B cell (primary cell): ENCODE data around the gene BEST1. TPM values are rescaled to one million over a fixed set of nuclear protein-coding genes. Genes with fewer than 3 reads are reported as not detected.
A peak's percentile ranks its signal among the peaks of the same experiment; 100 is the strongest.
"Not testable (repeated sequence)": the region's sequence is repeated elsewhere in the genome, so short reads cannot be mapped to it uniquely, and the experiment has no call there.

ENCODE experiments used
- ATAC-seq: fragments of 200-7000 bp; cut with Tn5 transposase; one replicate; pipeline ENCODE4 v1.10.0; 2021; ENCODE audit warnings: low read depth, mild to moderate bottlenecking, moderate number of reproducible peaks, moderate library complexity
- CTCF ChIA-PET: fragments of 350-600 bp; sonication (Branson Sonifier 250); formaldehyde crosslinking; loops from one replicate; lab custom pipeline; 2021; ENCODE audit warnings: antibody characterized with exemption, inconsistent platforms; lab: Charles Lee
- POLR2A ChIA-PET: fragments of 350-600 bp; sonication (Branson Sonifier 250); formaldehyde crosslinking; loops from one replicate; lab custom pipeline; 2021; ENCODE audit warnings: antibody characterized with exemption; lab: Charles Lee
- DNase-seq: peaks from one replicate; pipeline ENCODE4 v3.0.0; 2013
- H2AFZ ChIP-seq: 2 replicates; pipeline ENCODE4 v1.6.1; 2012; ENCODE audit warnings: mild to moderate bottlenecking, low read depth, low read length; ENCODE audit not compliant: insufficient read depth, poor library complexity, severe bottlenecking
- H3K27ac ChIP-seq, 2 donors: 1 replicate in 1 of 2; 2 replicates in 1 of 2; pipeline ENCODE4 v1.5.1; 2012 to 2013; ENCODE audit warnings: low read length in 2 of 2, mild to moderate bottlenecking in 2 of 2, moderate library complexity in 1 of 2
- H3K27me3 ChIP-seq, 4 experiments: fragments of 200-600 bp in 1 of 4; sonication (generic) in 1 of 4; replicated peaks in 1 of 4; 1 replicate in 2 of 4; 2 replicates in 2 of 4; pipeline versions ENCODE4 v1.6.1 to v1.7.0; 2013 to 2016; ENCODE audit warnings: low read length in 3 of 4, mild to moderate bottlenecking in 2 of 4, mixed read lengths in 1 of 4, moderate library complexity in 1 of 4; ENCODE audit not compliant: insufficient read depth in 4 of 4, control insufficient read depth in 3 of 4; ENCODE audit errors: control extremely low read depth in 1 of 4
- H3K36me3 ChIP-seq, 2 experiments: replicated peaks in 1 of 2; 1 replicate in 1 of 2; 2 replicates in 1 of 2; pipeline versions ENCODE4 v1.6.1 to v1.7.1; 2013; ENCODE audit warnings: low read length in 1 of 2; ENCODE audit not compliant: insufficient read depth in 2 of 2, control insufficient read depth in 1 of 2; ENCODE audit errors: control extremely low read depth in 1 of 2, extremely low read depth in 1 of 2
- H3K4me1 ChIP-seq, 2 donors: fragments of 200-600 bp in 1 of 2; sonication (generic) in 1 of 2; 1 replicate in 1 of 2; 2 replicates in 1 of 2; pipeline versions ENCODE4 v1.5.1 to v1.6.1; 2013 to 2017; ENCODE audit warnings: low read length in 2 of 2; ENCODE audit not compliant: control insufficient read depth in 2 of 2, insufficient read depth in 2 of 2
- H3K4me2 ChIP-seq: replicated peaks from 2 replicates; pipeline ENCODE3; 2012; ENCODE audit warnings: mild to moderate bottlenecking, low read depth, low read length; ENCODE audit not compliant: poor library complexity, severe bottlenecking
- H3K4me3 ChIP-seq, 5 experiments: fragments of 200-600 bp in 1 of 5; sonication (generic) in 1 of 5; 1 replicate in 3 of 5; 2 replicates in 2 of 5; pipeline versions ENCODE4 v1.5.1 to v1.7.0; 2011 to 2016; ENCODE audit warnings: low read length in 4 of 5, mild to moderate bottlenecking in 4 of 5, low read depth in 2 of 5, control low read depth in 1 of 5, moderate library complexity in 1 of 5; ENCODE audit not compliant: insufficient read depth in 1 of 5; ENCODE audit errors: control extremely low read depth in 1 of 5, extremely low read depth in 1 of 5
- H3K79me2 ChIP-seq: fragments of 200-600 bp; sonication (generic); one replicate; pipeline ENCODE4 v1.6.0; 2016; ENCODE audit warnings: low read length; ENCODE audit not compliant: control insufficient read depth, insufficient read depth
- H3K9ac ChIP-seq: fragments of 200-600 bp; sonication (generic); 2 replicates; pipeline ENCODE4 v1.6.1; 2017; ENCODE audit warnings: mild to moderate bottlenecking, low read length, moderate library complexity
- H3K9me3 ChIP-seq, 3 donors: one replicate each; pipeline versions ENCODE4 v1.6.1 to v1.7.1; 2013; ENCODE audit warnings: low read length in 2 of 3; ENCODE audit not compliant: control insufficient read depth in 2 of 3, insufficient read depth in 1 of 3; ENCODE audit errors: control extremely low read depth in 1 of 3
- H4K20me1 ChIP-seq: 2 replicates; pipeline ENCODE4 v1.6.0; 2012; ENCODE audit warnings: mild to moderate bottlenecking, low read length; ENCODE audit not compliant: insufficient read depth, control insufficient read depth, poor library complexity, severe bottlenecking
- H3K27ac Mint-ChIP-seq: one replicate; pipeline ENCODE4 v1.8.0; 2021; ENCODE audit warnings: mixed read lengths
- H3K27me3 Mint-ChIP-seq: one replicate; pipeline ENCODE4 v1.8.0; 2021; ENCODE audit warnings: mixed read lengths
- H3K4me1 Mint-ChIP-seq: one replicate; pipeline ENCODE4 v1.8.0; 2021; ENCODE audit warnings: mixed read lengths
- H3K4me3 Mint-ChIP-seq: one replicate; pipeline ENCODE4 v1.8.0; 2021; ENCODE audit warnings: mixed read lengths
- H3K9me3 Mint-ChIP-seq: one replicate; pipeline ENCODE4 v1.8.0; 2022; ENCODE audit warnings: mixed read lengths; ENCODE audit not compliant: insufficient read depth
- EZH2 ChIP-seq: IDR thresholded peaks from 2 replicates; pipeline ENCODE4 v1.6.1; 2012; ENCODE audit warnings: borderline replicate concordance, low read depth, mild to moderate bottlenecking, moderate library complexity, low read length; ENCODE audit not compliant: insufficient read depth, poor library complexity, severe bottlenecking
- WGBS: methylation state at CpG from one replicate; pipeline ENCODE4 v1.1.5; 2013; ENCODE audit warnings: missing lambda C conversion rate; ENCODE audit not compliant: insufficient coverage; 5-methylcytosine and 5-hydroxymethylcytosine counted together
- intact Hi-C: fragments of 100-400 bp; cut with micrococcal nuclease; formaldehyde crosslinking; loops from one replicate; pipeline ENCODE4 v1.10.0; 2022
- polyA plus RNA-seq: library from polyadenylated mRNA; depleted of rRNA; stranded (reverse); fragments of >200 nt; gene quantifications from 2 replicates; pipeline ENCODE4 v1.2.3, GENCODE V29; 2012
- total RNA-seq, 2 donors: library from RNA; stranded (reverse); fragments of 120-200 nt in 1 of 2; gene quantifications; 1 replicate in 1 of 2; 2 replicates in 1 of 2; pipeline versions ENCODE4 v1.2.3 to v1.2.4, GENCODE V29; 2013 to 2022
- TF ChIP-seq, protein P1 (sequence below): fragments of 200-600 bp; IDR thresholded peaks from one replicate; pipeline ENCODE4 v1.8.0; 2022; ENCODE audit warnings: antibody characterized with exemption, mild to moderate bottlenecking

BEST1 gene
- total and polyA plus RNA-seq, 2 donors (not counting 1 experiment from before 2014, with no cell fraction given): 0.07 to 0.99 TPM

DNA sequence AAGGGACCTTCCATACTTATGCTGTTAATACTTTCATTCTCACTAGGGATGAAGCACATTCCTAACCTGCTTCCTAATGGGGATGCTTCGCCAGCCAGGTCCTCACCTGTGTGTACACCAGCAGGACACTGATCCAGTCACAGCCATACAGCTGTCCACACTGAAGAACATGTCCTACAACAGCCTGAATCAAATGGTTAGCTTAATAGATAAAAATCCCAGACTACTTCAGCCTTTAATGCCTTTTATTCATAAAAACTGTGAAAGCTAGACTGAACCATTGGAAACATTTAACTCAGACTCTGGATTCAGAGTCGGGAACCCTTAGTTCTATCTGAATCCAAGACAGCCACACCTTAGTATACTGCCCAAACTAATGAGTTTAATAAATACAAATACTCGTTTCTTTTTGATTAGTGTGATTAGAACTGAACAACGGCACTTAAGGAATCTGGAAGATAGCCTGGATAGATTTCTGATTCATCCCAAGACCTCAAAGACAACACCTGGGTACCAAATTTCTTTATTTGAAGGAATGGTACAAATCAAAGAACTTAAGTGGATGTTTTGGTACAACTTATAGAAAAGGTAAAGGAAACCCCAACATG, 14.0 kb downstream of the BEST1 start:
- Histone ChIP-seq H3K9ac (no peak overlapping the region), H3K79me2 (peaks cover 62% of the 10 kb centered on the region), H3K27me3 (no peaks in the 10 kb centered on the region), H2AFZ (no peak overlapping the region), H3K4me1 (peaks cover 47 to 62% of the 10 kb centered on the region in 2 donors), H3K4me2 (peak overlapping the region; percentile 65), H3K9me3 (no peaks in the 10 kb centered on the region), H3K27ac (peak overlapping the region; percentile 87 to 89), H3K4me3 (peak overlapping the region in 2 of 5 experiments; percentile 23 to 31), H4K20me1 (peaks cover 33% of the 10 kb centered on the region), H3K36me3 (peaks cover 0 to 26% of the 10 kb centered on the region in 2 experiments)
- POLR2A ChIA-PET: interaction anchor here (0.7 to 1.7 kb wide), 6 partner anchors 9 to 118 kb away, joined by 3 to 6 read pairs (median 4); no protein-coding TSS in a partner anchor
- 83% methylated on average over 1 of the region's 4 CpGs for WGBS
- TF ChIP-seq, protein P1, sequence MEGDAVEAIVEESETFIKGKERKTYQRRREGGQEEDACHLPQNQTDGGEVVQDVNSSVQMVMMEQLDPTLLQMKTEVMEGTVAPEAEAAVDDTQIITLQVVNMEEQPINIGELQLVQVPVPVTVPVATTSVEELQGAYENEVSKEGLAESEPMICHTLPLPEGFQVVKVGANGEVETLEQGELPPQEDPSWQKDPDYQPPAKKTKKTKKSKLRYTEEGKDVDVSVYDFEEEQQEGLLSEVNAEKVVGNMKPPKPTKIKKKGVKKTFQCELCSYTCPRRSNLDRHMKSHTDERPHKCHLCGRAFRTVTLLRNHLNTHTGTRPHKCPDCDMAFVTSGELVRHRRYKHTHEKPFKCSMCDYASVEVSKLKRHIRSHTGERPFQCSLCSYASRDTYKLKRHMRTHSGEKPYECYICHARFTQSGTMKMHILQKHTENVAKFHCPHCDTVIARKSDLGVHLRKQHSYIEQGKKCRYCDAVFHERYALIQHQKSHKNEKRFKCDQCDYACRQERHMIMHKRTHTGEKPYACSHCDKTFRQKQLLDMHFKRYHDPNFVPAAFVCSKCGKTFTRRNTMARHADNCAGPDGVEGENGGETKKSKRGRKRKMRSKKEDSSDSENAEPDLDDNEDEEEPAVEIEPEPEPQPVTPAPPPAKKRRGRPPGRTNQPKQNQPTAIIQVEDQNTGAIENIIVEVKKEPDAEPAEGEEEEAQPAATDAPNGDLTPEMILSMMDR: no peak
- no peak for TF ChIP-seq EZH2
- no peak for ATAC-seq
- Mint-ChIP-seq H3K27me3 (no peaks in the 10 kb centered on the region), H3K27ac (peak overlapping the region; percentile 99), H3K4me3 (peak overlapping the region; percentile 97), H3K4me1 (peaks cover 63% of the 10 kb centered on the region), H3K9me3 (no peaks in the 10 kb centered on the region)
- CTCF ChIA-PET: interaction anchor here (1.2 to 4.6 kb wide), 7 partner anchors 15 to 170 kb away, joined by 4 to 62 read pairs (median 10); partner anchors contain the start of gene BEST1
- intact Hi-C loops: no loop called here
- no peak for DNase-seq

DNA sequence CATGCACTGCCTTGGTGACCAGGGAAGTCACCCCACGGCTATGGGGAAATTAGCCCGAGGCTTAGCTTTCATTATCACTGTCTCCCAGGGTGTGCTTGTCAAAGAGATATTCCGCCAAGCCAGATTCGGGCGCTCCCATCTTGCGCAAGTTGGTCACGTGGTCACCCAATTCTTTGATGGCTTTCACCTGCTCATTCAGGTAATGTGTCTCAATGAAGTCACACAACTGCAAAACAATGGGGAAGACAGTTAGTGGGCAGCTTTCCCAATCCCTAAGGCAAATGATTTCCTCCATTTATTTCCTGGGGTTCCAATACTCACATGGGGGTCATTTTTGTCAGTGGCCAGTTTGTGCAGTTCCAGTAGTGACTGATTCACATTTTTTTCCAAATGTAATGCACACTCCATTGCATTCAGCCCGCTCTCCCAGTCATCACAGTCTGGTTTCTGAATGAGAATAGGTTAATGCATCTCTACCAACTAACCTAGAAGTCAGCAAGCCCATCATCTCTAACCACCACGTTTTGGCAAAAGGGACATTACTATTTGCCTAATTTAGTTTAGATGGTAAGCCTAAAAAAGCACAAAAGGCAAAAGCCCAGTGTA, 14.6 kb downstream of the BEST1 start:
- H3K4me1 Mint-ChIP-seq: peaks cover 64% of the 10 kb centered on the region
- CTCF ChIA-PET: interaction anchor here (0.7 to 5.3 kb wide), 9 partner anchors 15 to 171 kb away, joined by 3 to 62 read pairs (median 11); partner anchors contain the start of gene BEST1
- peak overlapping the region in 4 of 5 experiments; percentile 88 to 96 (median 96) for H3K4me3 ChIP-seq
- H4K20me1 ChIP-seq: peaks cover 33% of the 10 kb centered on the region
- H3K9ac ChIP-seq: peak overlapping the region; percentile 87
- intact Hi-C loops: loop anchor here (1.0 to 5.0 kb wide), 6 partner anchors 78 to 1047 kb away; partner anchors contain the start of genes FEN1, POLR2G, SYT7 and TMEM258
- peak overlapping the region; percentile 99 for H3K27ac Mint-ChIP-seq
- H3K4me2 ChIP-seq: peak overlapping the region; percentile 94
- H3K9me3 ChIP-seq, H3K27me3 ChIP-seq, ATAC-seq, H3K27me3 Mint-ChIP-seq, H2AFZ ChIP-seq, DNase-seq, H3K9me3 Mint-ChIP-seq: not testable (repeated sequence)
- POLR2A ChIA-PET: interaction anchor here (0.9 to 3.6 kb wide), 5 partner anchors 10 to 150 kb away, joined by 3 to 12 read pairs (median 5); no protein-coding TSS in a partner anchor
- H3K4me3 Mint-ChIP-seq: peak overlapping the region; percentile 97
- 65% methylated on average over 6 of the region's 9 CpGs for WGBS
- peak overlapping the region; percentile 45 to 94 for H3K27ac ChIP-seq
- H3K79me2 ChIP-seq: peaks cover 62% of the 10 kb centered on the region
- peaks cover 47 to 62% of the 10 kb centered on the region in 2 donors for H3K4me1 ChIP-seq
- H3K36me3 ChIP-seq: peaks cover 0 to 26% of the 10 kb centered on the region in 2 experiments
